MCF 10A (cell line): ENCODE results near the gene RNF144B. TPM values are rescaled to one million over a fixed set of nuclear protein-coding genes. Genes with fewer than 3 reads are reported as not detected.
"Not testable (repeated sequence)": the region's sequence is repeated elsewhere in the genome, so short reads cannot be mapped to it uniquely, and the experiment has no call there.

Experiments
- BruUV-seq: library from RNA; stranded (reverse); fragments of 400-500 nt; replicated peaks from 2 replicates; lab custom pipeline; 2021; lab: Mats Ljungman, UMichigan
- CTCF ChIA-PET: fragments of 300-600 bp; sonication (Branson Sonifier 250); formaldehyde crosslinking; extraction: SDS; loops from one replicate; lab custom pipeline; 2021; ENCODE audit warnings: antibody characterized with exemption, inconsistent platforms; lab: Yijun Ruan, JAX
- POLR2A ChIA-PET: fragments of 300-600, 350-650 bp; sonication (Branson Sonifier 250); formaldehyde crosslinking; extraction: SDS; loops from one replicate; lab custom pipeline; 2020; ENCODE audit warnings: antibody characterized with exemption, inconsistent platforms; lab: Yijun Ruan, JAX
- DNase-seq: peaks from one replicate; pipeline ENCODE4 v3.0.0-alpha.2; 2018; ENCODE audit not compliant: unreplicated experiment
- H3K27ac Mint-ChIP-seq: one replicate; pipeline ENCODE4 v1.8.0; 2022; ENCODE audit warnings: mild to moderate bottlenecking, low read depth, mixed read lengths; ENCODE audit not compliant: unreplicated experiment
- H3K27me3 Mint-ChIP-seq: one replicate; pipeline ENCODE4 v1.8.0; 2022; ENCODE audit warnings: mixed read lengths; ENCODE audit not compliant: insufficient read depth, unreplicated experiment
- H3K36me3 Mint-ChIP-seq: one replicate; pipeline ENCODE4 v1.8.0; 2022; ENCODE audit warnings: mild to moderate bottlenecking, moderate library complexity, mixed read lengths; ENCODE audit not compliant: insufficient read depth, unreplicated experiment
- H3K4me1 Mint-ChIP-seq: one replicate; pipeline ENCODE4 v1.8.0; 2022; ENCODE audit warnings: mixed read lengths; ENCODE audit not compliant: insufficient read depth, unreplicated experiment
- H3K4me3 Mint-ChIP-seq: one replicate; pipeline ENCODE4 v1.8.0; 2022; ENCODE audit warnings: mild to moderate bottlenecking, moderate library complexity, mixed read lengths; ENCODE audit not compliant: unreplicated experiment
- H3K9me3 Mint-ChIP-seq: one replicate; pipeline ENCODE4 v1.8.0; 2022; ENCODE audit warnings: mixed read lengths; ENCODE audit not compliant: unreplicated experiment
- intact Hi-C: fragments of 100-400 bp; cut with micrococcal nuclease; formaldehyde crosslinking; loops from 2 replicates; pipeline ENCODE4 v1.14.1; 2022
- total RNA-seq: library from RNA; stranded (reverse); gene quantifications from 2 replicates; pipeline ENCODE4 v1.2.3, GENCODE V29; 2022
- TF ChIP-seq, protein P1 (sequence below): fragments of 200-600 bp; IDR thresholded peaks from one replicate; pipeline ENCODE4 v1.8.0; 2022; ENCODE audit warnings: antibody characterized with exemption, mild to moderate bottlenecking; ENCODE audit not compliant: unreplicated experiment

The RNF144B gene
- total RNA-seq, 1 experiment from 2014 or later, result 57.9 TPM

DNA sequence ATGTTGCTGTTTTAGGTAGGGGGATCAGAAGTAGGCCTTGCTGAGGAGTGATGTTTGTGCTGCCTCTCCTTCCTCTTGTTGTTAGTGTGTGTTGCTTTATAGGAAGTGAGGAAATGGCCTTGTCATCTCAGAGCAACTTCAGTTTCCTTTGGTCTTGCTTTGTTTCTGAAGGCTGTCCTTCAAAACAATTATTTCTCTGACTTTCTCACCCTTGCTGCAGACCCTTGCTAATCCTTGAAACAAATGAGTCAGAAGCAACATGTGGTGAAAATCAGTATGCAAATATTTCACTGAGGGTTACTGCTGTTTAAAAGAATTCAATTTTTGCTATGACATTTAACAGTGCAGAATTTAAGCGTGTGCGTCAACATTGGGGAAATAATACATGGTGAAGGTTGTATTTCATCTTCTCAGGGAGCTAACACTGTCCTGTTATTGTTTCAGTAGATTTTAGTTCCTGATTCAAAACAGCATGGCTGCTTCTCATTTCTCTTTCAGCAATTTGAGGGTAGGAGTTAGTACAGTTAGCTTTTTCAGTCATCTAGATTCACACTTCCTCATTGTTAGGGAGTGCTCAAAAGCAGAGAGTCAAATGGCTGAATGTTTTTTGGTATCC is 13.8 kb downstream of the RNF144B start:
- ChIA-PET POLR2A (interaction anchor here (0.6 to 1.9 kb wide), 5 partner anchors 11 to 54 kb away, joined by 3 to 8 read pairs (median 4); no protein-coding TSS in a partner anchor), CTCF (interaction anchor here (1.2 kb wide), 1 partner anchor 102 kb away, joined by 3 read pairs; no protein-coding TSS in a partner anchor)
- TF ChIP-seq, protein P1, sequence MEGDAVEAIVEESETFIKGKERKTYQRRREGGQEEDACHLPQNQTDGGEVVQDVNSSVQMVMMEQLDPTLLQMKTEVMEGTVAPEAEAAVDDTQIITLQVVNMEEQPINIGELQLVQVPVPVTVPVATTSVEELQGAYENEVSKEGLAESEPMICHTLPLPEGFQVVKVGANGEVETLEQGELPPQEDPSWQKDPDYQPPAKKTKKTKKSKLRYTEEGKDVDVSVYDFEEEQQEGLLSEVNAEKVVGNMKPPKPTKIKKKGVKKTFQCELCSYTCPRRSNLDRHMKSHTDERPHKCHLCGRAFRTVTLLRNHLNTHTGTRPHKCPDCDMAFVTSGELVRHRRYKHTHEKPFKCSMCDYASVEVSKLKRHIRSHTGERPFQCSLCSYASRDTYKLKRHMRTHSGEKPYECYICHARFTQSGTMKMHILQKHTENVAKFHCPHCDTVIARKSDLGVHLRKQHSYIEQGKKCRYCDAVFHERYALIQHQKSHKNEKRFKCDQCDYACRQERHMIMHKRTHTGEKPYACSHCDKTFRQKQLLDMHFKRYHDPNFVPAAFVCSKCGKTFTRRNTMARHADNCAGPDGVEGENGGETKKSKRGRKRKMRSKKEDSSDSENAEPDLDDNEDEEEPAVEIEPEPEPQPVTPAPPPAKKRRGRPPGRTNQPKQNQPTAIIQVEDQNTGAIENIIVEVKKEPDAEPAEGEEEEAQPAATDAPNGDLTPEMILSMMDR, result no peak
- no peak overlapping the region for H3K4me3 Mint-ChIP-seq
- H3K27me3 Mint-ChIP-seq, result no peaks in the 10 kb centered on the region
- H3K4me1 Mint-ChIP-seq, result peaks cover 31% of the 10 kb centered on the region
- DNase-seq, result no peak
- BruUV-seq, result no TSS peak
- intact Hi-C loops, result no loop called here
- peak overlapping the region; percentile 59 for H3K27ac Mint-ChIP-seq
- H3K36me3 Mint-ChIP-seq, result peaks cover 60% of the 10 kb centered on the region
- H3K9me3 Mint-ChIP-seq, result no peaks in the 10 kb centered on the region

GRCh38 chr6:18404965-18405364 is 17.8 kb downstream of the RNF144B start:
- H3K27ac Mint-ChIP-seq, result peak overlapping the region; percentile 70
- POLR2A ChIA-PET, result interaction anchor here (0.6 to 2.2 kb wide), 6 partner anchors 8 to 76 kb away, joined by 3 to 10 read pairs (median 4); no protein-coding TSS in a partner anchor
- H3K9me3 Mint-ChIP-seq, intact Hi-C loops, BruUV-seq, H3K27me3 Mint-ChIP-seq, DNase-seq, H3K4me3 Mint-ChIP-seq: not testable (repeated sequence)
- CTCF ChIA-PET, result interaction anchor here (0.5 to 0.6 kb wide), 2 partner anchors 18 to 119 kb away, joined by 3 to 4 read pairs; no protein-coding TSS in a partner anchor
- H3K36me3 Mint-ChIP-seq, result peaks cover 55% of the 10 kb centered on the region
- H3K4me1 Mint-ChIP-seq, result peaks cover 24% of the 10 kb centered on the region

GRCh38 chr6:18405477-18406293 is 18.5 kb downstream of the RNF144B start:
- TF ChIP-seq, protein P1, result no peak
- Mint-ChIP-seq H3K4me1 (peaks cover 27% of the 10 kb centered on the region), H3K27me3 (no peaks in the 10 kb centered on the region), H3K4me3 (no peak overlapping the region), H3K27ac (peak overlapping the region; percentile 66), H3K9me3 (no peaks in the 10 kb centered on the region), H3K36me3 (peaks cover 55% of the 10 kb centered on the region)
- intact Hi-C loops, result no loop called here
- no TSS peak for BruUV-seq
- DNase-seq, result peak; percentile 69
- POLR2A ChIA-PET, result interaction anchor here (0.6 to 2.2 kb wide), 10 partner anchors 9 to 77 kb away, joined by 3 to 10 read pairs (median 4); partner anchors contain the start of gene RNF144B
- CTCF ChIA-PET, result interaction anchor here (0.5 to 1.1 kb wide), 2 partner anchors 17 to 98 kb away, joined by 3 to 4 read pairs; no protein-coding TSS in a partner anchor

GRCh38 chr6:18406955-18407749 is 20.0 kb downstream of the RNF144B start:
- ChIA-PET POLR2A (interaction anchor here (0.6 to 1.4 kb wide), 6 partner anchors 10 to 47 kb away, joined by 3 to 8 read pairs (median 4); partner anchors contain the start of gene RNF144B), CTCF (interaction anchor here (0.7 to 1.4 kb wide), 2 partner anchors 57 to 83 kb away, joined by 3 to 4 read pairs; no protein-coding TSS in a partner anchor)
- H3K4me1 Mint-ChIP-seq, result peaks cover 25% of the 10 kb centered on the region
- no TSS peak for BruUV-seq
- intact Hi-C loops, result no loop called here
- no peak for DNase-seq
- peak overlapping the region; percentile 66 for H3K27ac Mint-ChIP-seq
- TF ChIP-seq, protein P1, result no peak
- peaks cover 52% of the 10 kb centered on the region for H3K36me3 Mint-ChIP-seq
- H3K9me3 Mint-ChIP-seq, result no peaks in the 10 kb centered on the region
- H3K4me3 Mint-ChIP-seq, result no peak overlapping the region
- H3K27me3 Mint-ChIP-seq, result no peaks in the 10 kb centered on the region

DNA sequence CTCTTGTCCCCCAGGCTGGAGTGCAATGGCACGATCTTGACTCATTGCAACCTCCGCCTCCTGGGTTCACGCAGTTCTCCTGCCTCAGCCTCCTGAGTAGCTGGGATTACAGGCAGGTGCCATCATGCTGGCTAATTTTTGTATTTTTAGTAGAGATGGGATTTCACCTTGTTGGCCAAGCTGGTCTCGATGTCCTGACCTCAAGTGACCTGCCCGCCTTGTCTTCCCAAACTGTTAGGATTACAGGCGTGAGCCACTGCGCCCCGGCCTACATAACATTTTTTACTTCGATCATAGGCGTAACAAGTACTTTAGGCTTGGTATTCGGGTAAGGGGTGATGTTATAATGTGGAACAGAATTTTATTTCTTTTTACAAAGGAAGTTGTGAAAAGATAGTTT is 22.5 kb downstream of the RNF144B start:
- CTCF ChIA-PET, H3K4me3 Mint-ChIP-seq, intact Hi-C loops, H3K9me3 Mint-ChIP-seq, H3K27me3 Mint-ChIP-seq, BruUV-seq, DNase-seq, H3K27ac Mint-ChIP-seq: not testable (repeated sequence)
- Mint-ChIP-seq H3K36me3 (peaks cover 31% of the 10 kb centered on the region), H3K4me1 (peaks cover 30% of the 10 kb centered on the region)
- POLR2A ChIA-PET, result interaction anchor here (0.6 kb wide), 1 partner anchor 22 kb away, joined by 5 read pairs; no protein-coding TSS in a partner anchor
